ENCODE measurements around the gene ARMC2. TPM values are rescaled to one million over a fixed set of nuclear protein-coding genes. Genes with fewer than 3 reads are reported as not detected.

ARMC2 gene
- total RNA-seq, 1 donor from 2014 or later: 2.9 TPM

GRCh38 chr6:108982154-108983113 lies 134.2 kb downstream of the ARMC2 start:
- no peaks in the 10 kb centered on the region for H3K4me1 ChIP-seq
- H3K36me3 Mint-ChIP-seq: peaks cover 9% of the 10 kb centered on the region
- no peak overlapping the region for H2AFZ ChIP-seq (replicated peaks)
- no peak for TF ChIP-seq CTCF (IDR thresholded peaks at IDR 0.05)
- TF ChIP-seq EZH2 (IDR thresholded peaks at IDR 0.05): no peak
- TF ChIP-seq EZH2phosphoT487 (IDR thresholded peaks at IDR 0.05): no peak
- H3K27ac Mint-ChIP-seq: no peak overlapping the region
- H3K4me3 ChIP-seq: no peak overlapping the region
- H3K27me3 ChIP-seq: no peaks in the 10 kb centered on the region
- no peaks in the 10 kb centered on the region for H3F3A ChIP-seq (ENCODE audit: low read depth)
- H3K27ac ChIP-seq: no peak overlapping the region
- no peaks in the 10 kb centered on the region for H3K9me3 ChIP-seq (ENCODE audit: low read depth)
- no peaks in the 10 kb centered on the region for H3K36me3 ChIP-seq
- peaks cover 10% of the 10 kb centered on the region for H3K9me3 Mint-ChIP-seq
- H3K4me2 ChIP-seq: no peak overlapping the region
- no peaks in the 10 kb centered on the region for H4K20me1 ChIP-seq (ENCODE audit: low read depth)
- H3K27me3 Mint-ChIP-seq (ENCODE audit: insufficient read depth, low read depth): no peaks in the 10 kb centered on the region
- no peaks in the 10 kb centered on the region for H3K4me1 Mint-ChIP-seq
- H3K4me3 Mint-ChIP-seq: no peak overlapping the region
- no peak for DNase-seq (ENCODE audit: low spot score)
- H3K9ac ChIP-seq: no peak overlapping the region
- H3K79me2 ChIP-seq (ENCODE audit: low read depth): no peaks in the 10 kb centered on the region

DNA sequence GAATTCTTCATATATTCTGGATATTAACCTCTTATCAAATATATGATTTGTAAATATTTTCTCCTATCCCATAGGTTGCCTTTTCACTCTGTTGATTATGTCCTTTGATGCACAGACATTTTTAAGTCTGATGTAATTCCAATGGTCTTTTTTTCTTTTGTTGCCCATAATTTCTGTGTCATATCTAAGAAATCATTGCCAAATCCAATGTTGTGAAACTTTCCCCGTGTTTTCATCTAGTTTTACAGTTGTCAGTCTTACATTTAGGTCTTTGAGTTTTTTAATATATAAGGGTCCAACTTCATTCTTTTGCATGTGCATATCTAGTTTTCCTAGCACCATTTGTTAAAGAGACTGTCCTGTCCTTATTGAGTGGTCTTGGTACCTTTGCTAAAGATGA lies 134.9 kb downstream of the ARMC2 start:
- H3K27me3 ChIP-seq: no peaks in the 10 kb centered on the region

GRCh38 chr6:108985301-108985700 lies 137.1 kb downstream of the ARMC2 start:
- Mint-ChIP-seq H3K27me3 (ENCODE audit: insufficient read depth, low read depth) (no peaks in the 10 kb centered on the region), H3K27ac (no peak overlapping the region), H3K9me3 (peaks cover 4% of the 10 kb centered on the region), H3K4me1 (no peaks in the 10 kb centered on the region), H3K4me3 (no peak overlapping the region), H3K36me3 (peaks cover 10% of the 10 kb centered on the region)
- H3K9me3 ChIP-seq (ENCODE audit: low read depth): no peaks in the 10 kb centered on the region
- H2AFZ ChIP-seq (replicated peaks): no peak overlapping the region
- no peaks in the 10 kb centered on the region for H3K79me2 ChIP-seq (ENCODE audit: low read depth)
- no peaks in the 10 kb centered on the region for H3K4me1 ChIP-seq
- H3K4me2 ChIP-seq: no peak overlapping the region
- no peak for TF ChIP-seq EZH2 (IDR thresholded peaks at IDR 0.05)
- TF ChIP-seq CTCF (IDR thresholded peaks at IDR 0.05): no peak
- no peak for TF ChIP-seq EZH2phosphoT487 (IDR thresholded peaks at IDR 0.05)
- H3F3A ChIP-seq (ENCODE audit: low read depth): no peaks in the 10 kb centered on the region
- no peaks in the 10 kb centered on the region for H4K20me1 ChIP-seq (ENCODE audit: low read depth)
- no peak overlapping the region for H3K27ac ChIP-seq
- no peaks in the 10 kb centered on the region for H3K36me3 ChIP-seq
- H3K4me3 ChIP-seq: no peak overlapping the region
- H3K27me3 ChIP-seq: no peaks in the 10 kb centered on the region
- no peak for DNase-seq (ENCODE audit: low spot score)
- no peak overlapping the region for H3K9ac ChIP-seq

More for the DNA sequence above, 134.9 kb downstream of the ARMC2 start:
- H3K79me2 ChIP-seq (ENCODE audit: low read depth): no peaks in the 10 kb centered on the region
- DNase-seq (ENCODE audit: low spot score): no peak
- no peak overlapping the region for H2AFZ ChIP-seq (replicated peaks)
- no peak overlapping the region for H3K9ac ChIP-seq
- no peak overlapping the region for H3K27ac ChIP-seq
- H3K27me3 Mint-ChIP-seq (ENCODE audit: insufficient read depth, low read depth): no peaks in the 10 kb centered on the region
- no peak overlapping the region for H3K4me3 ChIP-seq
- H3K4me1 Mint-ChIP-seq: no peaks in the 10 kb centered on the region
- TF ChIP-seq EZH2phosphoT487 (IDR thresholded peaks at IDR 0.05): no peak
- no peak for TF ChIP-seq EZH2 (IDR thresholded peaks at IDR 0.05)
- no peak for TF ChIP-seq CTCF (IDR thresholded peaks at IDR 0.05)
- no peaks in the 10 kb centered on the region for H3K9me3 ChIP-seq (ENCODE audit: low read depth)
- no peak overlapping the region for H3K4me3 Mint-ChIP-seq
- H3K27ac Mint-ChIP-seq: no peak overlapping the region
- H3K36me3 Mint-ChIP-seq: peaks cover 12% of the 10 kb centered on the region
- H3K9me3 Mint-ChIP-seq: peaks cover 7% of the 10 kb centered on the region
- H3K4me1 ChIP-seq: no peaks in the 10 kb centered on the region
- no peak overlapping the region for H3K4me2 ChIP-seq
- no peaks in the 10 kb centered on the region for H3F3A ChIP-seq (ENCODE audit: low read depth)
- H3K36me3 ChIP-seq: no peaks in the 10 kb centered on the region
- H4K20me1 ChIP-seq (ENCODE audit: low read depth): no peaks in the 10 kb centered on the region
